Glomerular visceral epithelial cell (primary cell): ENCODE results near the gene TUBGCP2.

ENCODE experiments used
- DNase-seq: peaks from one replicate; pipeline ENCODE4 v3.0.0-alpha.2; 2016; ENCODE audit errors: extremely low spot score

Gene TUBGCP2

DNA sequence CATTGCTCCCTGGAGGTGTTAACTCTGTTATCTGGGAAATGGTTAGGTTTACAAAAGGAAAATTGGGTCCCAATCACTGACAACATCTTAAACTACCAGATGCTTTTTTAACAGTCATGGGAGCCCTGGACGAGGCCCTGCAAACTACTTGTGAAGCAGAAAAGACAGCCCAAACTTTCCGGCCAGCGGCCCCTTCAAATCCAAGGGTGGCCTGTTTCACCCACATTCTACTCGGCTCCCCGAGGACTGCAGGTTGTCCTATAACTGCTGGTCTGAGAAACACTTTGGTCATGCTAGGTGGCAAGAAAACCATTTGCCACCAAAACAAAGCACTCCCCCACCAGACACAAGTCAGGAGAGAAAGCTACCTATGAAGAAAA, 2.6 kb downstream of the TUBGCP2 start:
- DNase-seq, result no peak

DNA sequence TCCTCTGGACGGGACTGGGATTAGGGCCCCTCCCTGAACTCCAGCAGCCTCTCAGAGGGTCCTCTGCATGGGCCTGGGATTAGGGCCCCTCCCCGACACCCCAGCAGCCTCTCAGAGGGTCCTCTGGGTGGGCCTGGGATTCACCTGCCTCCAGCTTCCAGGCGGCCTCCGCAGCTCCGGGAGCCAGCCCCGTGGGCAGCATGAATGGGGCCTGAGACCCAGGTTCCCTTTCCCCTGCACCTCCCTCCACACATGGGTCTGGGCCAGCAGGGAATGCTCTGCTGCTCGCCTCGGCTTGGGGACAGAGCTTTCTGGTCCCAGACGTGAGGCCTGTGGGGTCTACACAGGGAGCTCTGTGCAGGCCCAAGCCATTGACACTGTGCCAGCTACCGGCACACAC, 5.5 kb downstream of the TUBGCP2 start:
- DNase-seq, result no peak

- DNase-seq, result no peak
Measured at GRCh38 chr10:133302230-133302629, 6.4 kb downstream of the TUBGCP2 start.

DNA sequence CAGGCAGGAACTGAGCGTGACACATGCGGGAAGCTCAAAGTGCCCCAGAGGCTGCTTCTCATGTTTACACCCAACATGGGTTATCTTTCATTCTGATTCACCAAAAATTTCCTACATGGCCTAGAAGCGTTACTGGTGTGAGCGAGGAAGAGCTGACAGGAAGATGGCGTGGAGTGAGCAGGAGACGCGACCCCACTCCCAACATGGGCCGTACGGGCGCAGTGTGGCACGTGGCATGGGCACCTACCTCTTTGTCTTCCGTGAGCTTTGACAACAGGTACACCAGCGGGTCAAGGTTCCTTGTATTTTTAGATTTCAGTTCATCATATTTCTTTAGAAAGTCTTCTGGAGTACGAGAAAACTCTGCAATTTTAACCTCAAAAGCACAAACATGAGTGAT, 8.9 kb downstream of the TUBGCP2 start:
- no peak for DNase-seq

DNA sequence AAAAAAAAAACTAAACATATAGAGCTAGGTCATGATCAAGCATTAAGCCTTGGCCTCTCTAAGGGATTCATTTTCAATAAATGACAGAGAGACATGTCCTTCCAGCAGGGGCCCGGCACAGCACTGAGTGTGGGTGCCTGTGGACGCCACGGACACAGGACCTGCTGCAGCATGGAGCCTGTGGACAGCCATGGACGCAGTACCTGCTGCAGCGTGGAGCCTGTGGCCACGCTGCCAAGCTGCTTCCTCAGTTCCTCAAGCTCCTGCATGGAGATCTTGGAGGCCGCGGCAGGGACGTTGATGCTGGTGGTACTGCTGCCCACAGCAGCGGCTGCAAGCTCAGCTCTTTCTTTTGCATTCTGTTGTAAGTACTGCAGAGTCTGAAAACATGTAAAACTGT, 9.4 kb downstream of the TUBGCP2 start:
- DNase-seq, result no peak

DNA sequence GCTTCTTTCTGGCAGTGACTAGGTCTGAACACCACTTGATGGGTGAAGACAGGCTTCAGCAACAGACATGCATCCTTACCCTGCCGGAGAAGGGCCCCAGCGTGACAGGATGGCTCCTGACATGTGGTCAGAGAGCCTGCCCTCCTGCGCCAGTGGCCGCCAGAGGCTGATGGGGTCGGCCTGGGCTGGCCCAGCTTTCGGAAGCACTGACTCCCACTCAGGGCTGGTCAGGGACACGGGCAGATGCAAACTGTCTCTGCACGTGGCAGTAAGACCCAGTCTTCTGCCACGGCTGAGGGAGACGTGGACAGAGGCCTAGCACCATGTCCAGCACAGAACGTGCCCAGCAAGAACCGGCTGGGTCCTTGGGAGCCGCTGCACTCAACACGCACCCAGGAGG, 10.2 kb downstream of the TUBGCP2 start:
- DNase-seq, result no peak

DNA sequence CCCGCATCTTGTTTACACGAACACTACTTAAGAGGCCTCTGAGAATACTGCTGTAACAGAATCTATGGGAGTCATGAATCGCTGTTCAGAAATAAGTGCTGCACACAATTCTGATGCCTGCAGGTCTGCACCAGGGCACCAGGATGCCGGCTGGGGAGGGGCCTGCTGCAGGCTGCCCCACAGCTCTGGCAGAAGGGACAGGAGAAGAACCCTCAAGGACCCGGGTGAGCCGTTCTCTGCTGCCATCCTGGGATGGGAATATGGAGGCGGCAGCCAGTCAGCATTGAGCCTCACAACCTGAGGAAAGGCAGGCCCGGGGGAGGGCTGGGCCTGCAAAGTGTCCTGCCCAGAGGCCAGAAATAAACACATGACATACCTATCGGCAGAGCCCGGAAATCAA, 11.2 kb downstream of the TUBGCP2 start:
- DNase-seq, result no peak

DNA sequence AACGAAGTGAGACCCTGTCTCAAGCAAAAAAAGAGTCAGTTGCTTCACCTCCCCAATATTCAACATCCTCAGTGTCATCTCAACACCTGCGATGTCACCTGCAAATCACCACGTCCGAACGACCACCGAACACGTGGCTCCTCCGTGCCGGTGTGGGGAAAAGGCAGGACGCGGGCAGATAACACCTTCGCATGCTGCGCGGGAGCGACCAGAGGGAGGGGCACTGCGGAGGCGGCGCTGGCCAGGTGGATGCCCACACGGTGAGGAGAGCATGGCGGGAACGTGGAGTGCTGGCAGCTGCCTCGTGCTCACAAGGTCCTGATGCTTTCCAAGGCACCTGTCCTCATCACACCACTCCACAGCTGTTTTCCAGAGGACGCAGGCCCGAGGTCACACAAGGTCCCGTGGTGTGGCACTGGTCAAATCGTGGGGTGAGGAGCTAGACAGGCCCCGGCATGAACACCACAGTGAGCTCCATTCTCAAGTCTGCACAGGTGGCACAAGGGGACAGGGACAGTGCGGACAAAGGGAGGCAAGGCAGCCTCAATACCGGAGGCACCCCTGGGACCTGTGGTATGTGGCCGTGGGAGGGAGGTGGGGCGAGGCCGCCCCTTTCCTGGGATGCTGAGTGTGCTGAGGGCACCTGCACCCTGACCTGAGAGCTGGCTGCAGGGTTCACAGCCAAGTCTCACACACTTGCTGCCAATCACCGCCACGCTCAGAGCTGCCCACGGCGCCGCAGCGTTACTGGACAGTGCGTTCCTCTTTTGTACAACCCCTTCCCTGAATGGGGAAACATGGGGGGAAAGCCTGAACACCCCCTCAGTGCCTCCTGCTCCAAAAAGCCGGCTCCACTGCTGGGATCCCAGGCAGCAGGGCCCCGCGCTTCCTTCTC, 13.0 kb downstream of the TUBGCP2 start:
- no peak for DNase-seq

DNA sequence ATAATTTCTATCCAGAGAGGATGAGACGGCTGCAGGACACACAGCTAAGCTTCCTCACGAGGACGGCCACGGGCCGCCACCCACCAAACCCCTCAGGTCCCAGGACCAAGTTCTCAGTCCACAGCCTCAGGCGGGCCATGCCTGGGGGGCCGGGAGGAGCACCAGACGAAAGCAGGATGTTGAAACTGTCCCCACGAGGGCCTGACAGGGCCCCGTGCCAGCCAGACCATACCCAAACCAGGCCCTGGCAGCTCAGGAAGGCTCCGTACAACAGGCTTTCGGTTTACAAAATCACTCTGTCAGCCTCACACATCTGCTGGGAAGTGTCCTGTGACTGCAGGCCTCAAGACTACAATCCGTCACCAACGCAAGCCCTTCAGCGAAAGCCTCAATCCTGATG, 14.5 kb downstream of the TUBGCP2 start:
- no peak for DNase-seq

DNA sequence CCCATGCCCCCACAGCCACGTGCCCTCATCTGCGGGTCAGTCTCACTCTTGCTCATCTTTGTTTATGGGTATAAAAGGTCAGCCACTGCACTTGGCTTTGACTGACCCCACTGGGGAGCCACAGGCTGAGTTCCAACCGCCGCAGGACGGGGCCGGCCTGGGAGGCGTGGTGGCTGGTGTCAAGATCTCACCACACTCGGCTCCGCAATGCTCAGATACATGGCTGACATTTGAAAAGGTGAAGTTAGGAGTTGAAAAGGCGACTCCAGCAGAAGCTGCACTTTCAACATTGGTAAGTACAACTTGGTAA, 14.9 kb downstream of the TUBGCP2 start:
- no peak for DNase-seq

DNA sequence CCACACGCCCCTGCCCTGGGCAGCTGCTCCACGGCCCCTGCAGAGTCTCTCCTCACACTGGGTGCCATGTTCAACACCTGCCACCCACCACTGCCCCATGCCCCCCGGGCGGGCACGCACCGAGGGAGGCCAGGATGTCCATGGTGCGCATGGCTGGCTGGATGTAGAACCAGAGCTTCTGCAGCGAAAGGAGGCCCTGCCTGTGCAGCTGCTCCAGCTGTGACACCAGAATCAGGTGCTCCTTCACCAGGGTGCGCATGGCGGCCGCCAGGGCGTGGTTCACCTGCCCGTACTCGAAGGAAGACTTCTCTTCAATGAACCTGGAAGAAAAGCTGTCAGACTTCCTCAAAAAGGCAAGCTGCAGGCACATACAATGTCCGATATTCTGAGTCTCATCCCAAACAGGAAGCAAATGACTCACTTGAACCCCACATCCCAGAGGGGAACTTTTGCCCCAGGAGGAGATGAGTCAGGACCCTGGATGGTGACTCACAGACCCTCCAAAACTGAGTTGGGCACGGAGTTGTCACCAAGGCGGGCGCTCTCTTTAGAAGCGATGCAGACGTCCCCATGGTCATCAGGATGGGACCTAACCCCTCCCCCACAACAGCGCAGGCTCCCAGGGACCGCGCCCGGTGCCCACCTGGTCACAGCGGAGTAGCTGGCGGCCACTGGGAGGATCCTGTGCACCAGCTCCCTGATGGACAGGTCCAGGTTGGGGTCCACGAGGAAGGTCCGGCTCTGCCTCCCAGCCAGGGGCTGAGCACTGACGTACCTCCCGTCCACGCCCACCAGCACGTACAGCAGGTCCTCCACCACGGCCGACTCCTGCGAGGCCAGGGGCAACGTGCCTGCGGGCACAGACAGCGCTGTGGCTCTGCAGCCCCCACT, 15.5 kb downstream of the TUBGCP2 start:
- DNase-seq, result peak; percentile 43

DNA sequence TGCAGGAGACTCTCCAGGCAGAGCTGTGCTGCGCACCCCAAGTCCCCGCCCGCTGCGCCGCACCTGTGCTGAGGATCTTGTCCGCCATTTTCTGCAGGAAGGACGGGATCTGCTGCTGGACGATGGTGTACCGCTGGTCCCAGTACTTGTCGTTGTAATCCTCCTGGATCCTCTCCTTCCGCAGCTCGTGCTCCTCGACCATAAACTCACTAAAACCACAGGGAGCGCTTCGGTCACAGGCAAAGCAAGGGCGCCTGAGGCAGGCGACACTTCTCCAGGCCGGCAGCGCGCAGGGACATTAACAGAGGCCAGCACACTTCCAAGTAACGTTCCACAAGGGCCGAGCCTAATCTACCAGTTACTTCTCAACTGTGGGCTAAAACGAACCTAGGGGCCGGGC, 18.9 kb downstream of the TUBGCP2 start:
- DNase-seq, result no peak

DNA sequence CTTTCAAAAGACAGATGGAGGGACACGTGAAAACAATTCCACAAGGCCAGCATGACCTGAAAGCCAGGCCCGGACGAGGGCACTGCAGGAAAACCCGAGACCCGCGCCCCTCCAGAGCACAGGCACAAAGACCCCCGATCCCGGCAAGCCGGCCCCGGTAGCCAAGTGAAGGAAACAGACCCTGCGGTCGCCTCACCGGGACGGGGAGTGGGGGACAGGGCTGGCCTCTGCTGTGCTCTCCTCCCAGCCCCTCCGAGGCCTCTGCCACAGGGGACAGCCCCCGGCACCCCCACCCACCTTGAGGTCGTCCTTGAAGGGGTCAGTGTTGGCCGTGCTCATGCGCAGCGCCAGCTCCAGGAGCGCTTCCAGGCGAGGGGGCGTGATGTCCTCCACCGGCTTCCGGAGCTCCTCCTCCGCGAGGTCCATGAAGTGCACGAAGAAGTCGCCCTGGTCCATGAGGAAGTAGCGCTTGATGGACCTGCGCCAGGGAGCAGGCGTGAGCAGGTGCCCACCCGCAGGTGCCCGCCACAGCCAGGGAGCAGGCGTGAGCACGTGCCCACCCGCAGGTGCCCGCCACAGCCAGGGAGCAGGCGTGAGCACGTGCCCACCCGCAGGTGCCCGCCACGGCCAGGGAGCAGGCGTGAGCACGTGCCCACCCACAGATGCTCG, 20.7 kb downstream of the TUBGCP2 start:
- no peak for DNase-seq

GRCh38 chr10:133286366-133286765, 22.3 kb downstream of the TUBGCP2 start:
- DNase-seq, result no peak

- no peak for DNase-seq
Measured at GRCh38 chr10:133285217-133285616, 23.5 kb downstream of the TUBGCP2 start.

DNA sequence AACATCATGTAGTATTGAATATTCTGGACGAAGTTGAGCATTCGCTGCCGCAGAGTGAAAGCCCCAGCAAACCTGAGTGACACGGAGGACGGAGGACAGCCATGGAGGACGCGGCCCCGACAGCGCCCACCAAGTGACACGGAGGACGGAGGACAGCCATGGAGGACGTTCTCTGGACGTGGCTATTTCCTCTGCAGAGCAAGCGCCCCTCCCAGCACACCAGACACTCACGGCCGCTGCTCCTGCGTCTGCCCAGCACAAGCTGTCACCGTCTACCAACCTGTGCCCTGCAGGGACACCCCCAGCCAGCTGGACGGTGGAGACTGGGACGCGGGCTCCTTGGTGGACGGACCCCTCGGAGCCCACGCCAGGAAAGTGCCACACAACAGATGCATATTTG, 24.7 kb downstream of the TUBGCP2 start:
- DNase-seq, result no peak

DNA sequence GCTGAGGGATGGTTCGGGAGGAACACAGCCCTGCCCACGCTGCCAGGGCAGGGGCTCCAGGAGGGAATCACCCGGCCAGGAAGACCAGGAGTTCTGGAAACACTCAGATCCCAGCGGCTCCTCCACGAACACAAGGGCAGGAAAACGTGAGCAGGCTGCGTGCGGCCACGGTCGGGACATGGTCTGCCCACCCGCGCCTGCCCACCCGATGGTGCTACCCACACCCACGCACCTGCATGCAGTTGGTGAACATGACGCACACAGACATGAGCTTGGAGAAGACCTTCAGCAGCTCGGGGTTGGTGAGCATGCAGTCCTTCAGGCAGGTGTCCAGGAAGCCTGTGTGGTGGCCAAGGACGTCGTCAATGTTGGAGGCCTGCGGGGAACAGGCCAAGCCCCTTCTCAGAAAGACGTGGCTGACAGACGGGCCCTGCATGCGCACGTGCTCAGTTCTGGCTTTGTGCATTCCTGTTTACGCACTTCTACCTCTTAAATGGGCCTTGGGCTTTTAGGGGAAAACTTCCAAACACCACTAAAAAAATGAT, 25.8 kb downstream of the TUBGCP2 start:
- no peak for DNase-seq

- no peak for DNase-seq
Measured at GRCh38 chr10:133281628-133282372, 26.9 kb downstream of the TUBGCP2 start.

- no peak for DNase-seq
Measured at GRCh38 chr10:133281084-133281483, 27.6 kb downstream of the TUBGCP2 start.

GRCh38 chr10:133280391-133281059, 28.1 kb downstream of the TUBGCP2 start:
- DNase-seq, result no peak
